HG02588 (cell line): ENCODE data around the gene CEP78.

ENCODE experiments used
- ATAC-seq: cut with Tn5 transposase; IDR thresholded peaks from one replicate; pipeline ENCODE4 v1.9.1; 2021; ENCODE audit warnings: mild to moderate bottlenecking, moderate library complexity; ENCODE audit not compliant: unreplicated experiment

CEP78 gene

DNA sequence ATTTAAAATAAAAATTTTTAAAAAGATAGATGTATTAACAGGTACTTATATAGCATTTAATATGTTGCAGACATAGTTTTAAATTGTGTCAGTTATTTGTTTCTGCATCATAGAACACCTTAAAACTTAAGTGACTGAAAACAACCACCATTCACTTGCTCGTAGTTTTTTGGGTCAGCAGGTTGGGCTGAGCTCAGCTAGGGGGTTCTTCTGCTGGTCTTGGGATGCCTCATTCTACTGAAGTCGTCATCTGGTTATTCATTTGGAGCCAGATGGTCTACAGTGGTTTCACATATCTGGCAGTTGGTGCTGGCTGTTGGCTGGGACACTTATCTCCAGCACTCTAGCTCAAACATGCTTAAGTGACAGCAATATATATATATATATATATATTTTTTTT, 90.7 kb downstream of the CEP78 start:
- ATAC-seq, result no peak
